GM21367 (cell line): Measurements from ENCODE around the gene AFDN.

Experiments used
- ATAC-seq: cut with Tn5 transposase; IDR thresholded peaks from one replicate; pipeline ENCODE4 v1.9.1; 2021; ENCODE audit not compliant: unreplicated experiment

The AFDN gene

GRCh38 chr6:167794161-167795157 lies 32.3 kb upstream of the AFDN start:
- no peak for ATAC-seq

GRCh38 chr6:167795321-167795811 lies 31.3 kb upstream of the AFDN start:
- ATAC-seq: no peak

DNA sequence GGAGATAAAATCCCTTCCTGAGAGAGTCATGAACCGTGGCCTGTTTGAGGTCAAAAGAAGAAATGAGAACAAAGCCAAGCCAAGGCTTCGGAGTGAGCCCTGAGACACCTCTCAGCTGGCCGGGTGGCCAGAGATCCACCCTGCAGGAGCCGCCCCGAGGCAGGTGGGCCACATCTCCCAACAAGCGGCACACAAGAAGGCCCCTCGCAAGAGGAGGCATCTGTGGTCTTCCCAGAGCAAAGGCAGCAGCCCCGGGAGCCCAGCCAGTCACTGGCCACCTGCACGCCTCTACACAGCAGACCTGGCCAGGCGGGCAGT lies 30.9 kb upstream of the AFDN start:
- no peak for ATAC-seq

GRCh38 chr6:167796192-167796981 lies 30.3 kb upstream of the AFDN start:
- no peak for ATAC-seq

GRCh38 chr6:167797011-167797471 lies 29.7 kb upstream of the AFDN start:
- no peak for ATAC-seq

DNA sequence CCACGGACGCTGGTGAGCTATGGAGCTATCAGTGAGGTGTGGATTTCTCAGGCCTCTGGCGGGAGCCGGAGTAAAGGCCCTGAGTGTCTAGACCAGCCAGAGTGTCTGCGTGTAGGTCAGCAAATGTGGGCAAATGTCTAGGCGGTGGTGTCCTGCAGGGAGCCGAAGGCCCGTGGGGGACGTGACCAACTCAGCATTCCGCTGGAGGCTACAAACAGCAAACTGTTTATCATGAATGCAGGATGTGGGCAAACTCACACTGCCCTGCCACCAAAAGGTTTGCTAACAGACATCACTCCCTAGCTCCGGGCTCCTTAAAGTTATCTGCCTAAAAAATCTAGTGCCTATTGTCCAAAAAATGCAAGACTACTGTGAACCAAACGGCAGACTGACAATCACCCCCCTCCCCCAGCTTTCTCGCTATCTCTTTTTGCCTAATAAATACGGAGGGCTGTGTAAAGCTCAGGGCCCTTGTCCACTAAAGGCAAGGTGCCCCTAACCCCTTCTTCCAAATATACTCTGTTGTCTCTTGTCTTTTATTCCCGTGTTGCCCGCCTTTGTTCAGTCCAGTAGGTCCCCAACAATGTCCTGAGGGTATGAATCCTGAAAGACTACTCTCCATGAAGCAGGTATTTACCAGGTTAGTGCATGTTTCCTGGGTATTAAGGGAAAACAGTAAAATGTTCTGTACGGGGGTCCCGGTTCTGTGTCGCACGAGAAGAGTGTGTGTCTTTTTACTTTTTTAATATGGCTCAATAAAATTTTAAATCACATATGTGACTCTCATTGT lies 29.0 kb upstream of the AFDN start:
- ATAC-seq: no peak

DNA sequence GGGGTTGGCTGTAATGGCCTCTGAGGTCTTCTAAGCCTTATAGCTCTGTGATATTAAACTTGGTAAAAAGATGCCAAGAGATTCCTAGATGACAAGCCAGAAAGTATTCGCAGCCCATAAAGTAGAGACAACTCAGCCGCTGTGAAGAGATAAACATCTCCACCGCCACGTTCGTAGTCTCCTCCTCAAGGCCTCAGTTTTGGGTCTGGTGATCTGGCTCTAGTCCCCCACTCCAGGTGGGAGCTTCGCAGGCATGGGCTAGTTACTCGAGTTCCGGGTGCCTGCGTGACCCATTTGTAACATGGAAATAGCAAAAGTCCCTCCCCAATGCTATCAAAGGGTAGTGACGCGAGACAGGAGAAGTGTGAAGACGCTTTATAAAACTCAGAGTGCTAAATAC lies 28.3 kb upstream of the AFDN start:
- ATAC-seq: no peak

- no peak for ATAC-seq
These were observed 27.5 kb upstream of the AFDN start for GRCh38 chr6:167799033-167799821.

GRCh38 chr6:167800549-167800948 lies 26.2 kb upstream of the AFDN start:
- no peak for ATAC-seq

DNA sequence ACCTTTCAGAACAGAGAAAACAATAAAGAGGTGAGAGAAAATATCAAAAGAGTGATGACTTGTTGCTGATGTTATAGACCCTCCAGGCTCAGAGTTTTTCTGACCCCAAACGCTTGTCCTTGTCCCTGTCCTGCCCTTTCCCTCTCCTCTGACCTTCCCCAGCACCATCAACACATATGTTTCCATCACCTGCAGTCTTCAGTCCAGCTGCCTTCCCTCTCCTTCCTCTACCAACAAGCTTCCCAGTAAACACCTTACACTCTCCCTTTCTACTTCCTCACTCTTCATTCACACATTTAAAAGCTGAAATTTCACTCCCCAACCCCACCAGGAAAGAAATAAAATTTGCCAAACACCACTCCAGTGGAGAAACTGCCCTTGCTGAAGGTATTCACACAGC lies 25.4 kb upstream of the AFDN start:
- ATAC-seq: no peak

GRCh38 chr6:167802339-167802738 lies 24.4 kb upstream of the AFDN start:
- ATAC-seq: no peak

- ATAC-seq: no peak
These were observed 22.9 kb upstream of the AFDN start for GRCh38 chr6:167803816-167804215.

DNA sequence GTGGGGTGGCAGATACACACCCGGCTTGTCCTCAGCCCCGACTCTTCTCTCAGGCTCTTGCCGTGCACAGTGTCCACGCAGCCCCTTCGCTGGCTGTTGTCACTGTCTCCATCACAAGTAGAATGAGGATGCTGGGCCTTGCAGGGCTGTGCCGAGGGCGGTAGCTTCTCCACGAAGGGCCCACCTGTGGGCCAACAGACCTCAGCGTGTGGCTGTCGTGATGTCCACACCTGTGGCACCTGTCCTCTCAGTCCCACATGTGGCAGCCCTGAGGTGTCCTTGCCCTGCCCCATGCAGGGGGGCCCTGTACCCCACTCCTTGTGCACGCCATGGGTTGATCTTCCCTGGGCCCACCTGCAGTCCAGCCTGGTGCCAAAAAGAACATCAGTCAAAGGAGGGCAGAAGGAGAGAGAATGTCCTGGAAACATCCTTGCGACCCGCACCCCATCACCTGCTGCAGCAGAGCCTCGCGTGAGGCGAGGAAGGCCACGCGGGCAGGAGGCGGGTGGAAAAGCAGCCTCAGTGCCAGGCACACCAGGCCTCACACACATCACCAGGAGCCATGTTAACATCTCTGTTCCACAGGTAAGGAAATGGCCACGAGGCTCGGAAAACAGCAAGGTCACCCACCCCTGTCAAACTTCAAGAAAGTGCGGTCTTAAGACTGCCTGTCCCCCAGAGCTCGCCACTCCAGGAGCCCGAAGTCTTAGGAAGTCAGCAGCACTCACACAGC lies 22.3 kb upstream of the AFDN start:
- ATAC-seq: no peak

DNA sequence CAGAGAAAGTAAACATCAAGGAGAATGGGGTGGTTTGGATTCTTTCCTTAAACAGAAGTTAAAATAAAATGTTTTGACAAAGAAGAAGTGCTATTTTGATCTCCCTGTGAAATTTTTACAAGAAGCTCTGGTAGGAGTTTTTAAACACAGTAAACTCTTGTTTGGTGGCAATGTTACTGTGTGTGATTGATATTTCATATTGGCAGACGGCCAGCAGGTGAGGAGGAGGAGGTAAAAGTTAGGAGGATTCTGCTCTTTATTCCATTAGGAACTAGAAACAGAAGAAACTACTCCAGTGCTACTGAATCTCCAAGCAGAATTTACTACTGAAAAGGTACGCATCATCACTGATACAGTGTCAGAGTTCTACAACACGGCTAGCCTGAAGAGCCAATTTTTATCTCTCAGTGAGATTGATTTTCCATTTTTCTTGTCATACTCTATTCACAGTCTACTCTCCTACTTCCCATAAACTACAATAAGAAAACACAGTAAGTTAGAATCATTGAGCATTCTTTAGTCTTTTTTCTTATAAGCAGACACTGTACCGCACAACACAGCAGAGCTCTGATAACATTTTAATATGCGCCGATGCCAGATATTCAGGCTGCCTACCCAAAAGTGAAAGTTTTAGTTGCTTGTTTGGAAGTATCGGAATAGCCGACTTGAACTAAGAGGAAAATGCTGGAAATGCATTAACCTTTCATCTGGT lies 21.2 kb upstream of the AFDN start:
- no peak for ATAC-seq

GRCh38 chr6:167806061-167806700 lies 20.5 kb upstream of the AFDN start:
- ATAC-seq: no peak

GRCh38 chr6:167807200-167807599 lies 19.5 kb upstream of the AFDN start:
- ATAC-seq: no peak

- no peak for ATAC-seq
These were observed 19.0 kb upstream of the AFDN start for GRCh38 chr6:167807756-167808155.

- no peak for ATAC-seq
These were observed 15.7 kb upstream of the AFDN start for GRCh38 chr6:167811040-167811439.
